ENCODE data around the gene GALNT11.
"Not testable (repeated sequence)": the region's sequence is repeated elsewhere in the genome, so short reads cannot be mapped to it uniquely, and the experiment has no call there.

- not testable (repeated sequence) for TF ChIP-seq CTCF (conservative IDR thresholded peaks at IDR 0.05; ENCODE audit: low read depth, low read length); NFE2L2 (IDR thresholded peaks at IDR 0.05; ENCODE audit: low read depth, low read length)
Observed at GRCh38 chr7:152017683-152018082, 7.8 kb upstream of the GALNT11 start.

All from IMR-90 (cell line).